Progenitor cell of endocrine pancreas (in vitro differentiated cells): ENCODE measurements around the gene CA12. TPM values are rescaled to one million over a fixed set of nuclear protein-coding genes. Genes with fewer than 3 reads are reported as not detected.

Source experiments
- DNase-seq: peaks from one replicate; pipeline ENCODE4 v3.0.0; 2021; ENCODE audit warnings: low spot score; ENCODE audit not compliant: unreplicated experiment
- H3K27ac Mint-ChIP-seq: 2 replicates; pipeline ENCODE4 v1.8.0; 2021; ENCODE audit warnings: mild to moderate bottlenecking, moderate library complexity, mixed read lengths
- H3K27me3 Mint-ChIP-seq: 2 replicates; pipeline ENCODE4 v1.8.0; 2021; ENCODE audit warnings: mixed read lengths
- H3K36me3 Mint-ChIP-seq: 2 replicates; pipeline ENCODE4 v1.8.0; 2022; ENCODE audit warnings: mixed read lengths; ENCODE audit not compliant: insufficient read depth
- H3K4me1 Mint-ChIP-seq: 2 replicates; pipeline ENCODE4 v1.8.0; 2021; ENCODE audit warnings: low read depth, mixed read lengths
- H3K4me3 Mint-ChIP-seq: 2 replicates; pipeline ENCODE4 v1.8.0; 2021; ENCODE audit warnings: low read depth, mild to moderate bottlenecking, moderate library complexity, mixed read lengths
- H3K9me3 Mint-ChIP-seq: 2 replicates; pipeline ENCODE4 v1.8.0; 2021; ENCODE audit warnings: low read depth, mixed read lengths
- CTCF ChIP-seq: fragments of 200-600 bp; sonication (generic); IDR thresholded peaks from one replicate; pipeline ENCODE4 v1.5.0; 2021; ENCODE audit warnings: antibody characterized with exemption, mild to moderate bottlenecking; ENCODE audit not compliant: unreplicated experiment
- total RNA-seq: library from RNA; stranded (reverse); gene quantifications from 2 replicates; pipeline ENCODE4 v1.2.1, GENCODE V29; 2021

The CA12 gene
- total RNA-seq, 1 donor from 2014 or later = 0.38 TPM

GRCh38 chr15:63385911-63386531 is 4.4 kb upstream of the CA12 start:
- H3K36me3 Mint-ChIP-seq = no peaks in the 10 kb centered on the region
- no peak overlapping the region for H3K4me3 Mint-ChIP-seq
- peaks cover 11% of the 10 kb centered on the region for H3K4me1 Mint-ChIP-seq
- H3K27ac Mint-ChIP-seq = no peak overlapping the region
- no peak for DNase-seq
- H3K9me3 Mint-ChIP-seq = no peaks in the 10 kb centered on the region
- no peak for TF ChIP-seq CTCF
- H3K27me3 Mint-ChIP-seq = peaks cover 44% of the 10 kb centered on the region

DNA sequence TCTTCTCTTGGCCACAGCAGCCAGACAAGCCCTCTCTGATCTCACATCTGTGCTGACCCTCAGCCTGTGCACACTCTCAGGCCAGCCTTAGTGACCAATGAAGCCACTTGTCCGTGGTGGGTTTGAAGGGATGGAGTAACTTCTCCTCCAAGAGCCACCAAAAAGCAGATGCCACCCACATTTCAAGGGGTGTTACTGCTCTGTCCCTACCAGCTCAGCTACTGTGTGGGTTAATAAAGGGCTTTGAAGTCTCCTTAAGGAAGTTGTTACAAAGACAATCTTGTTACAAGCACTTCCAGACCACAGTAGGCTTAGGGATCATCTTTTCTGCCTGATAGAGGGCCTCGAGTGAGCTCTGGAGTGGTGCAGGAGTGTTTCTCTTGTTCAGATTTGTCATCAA is 3.3 kb upstream of the CA12 start:
- no peak for TF ChIP-seq CTCF
- no peaks in the 10 kb centered on the region for H3K9me3 Mint-ChIP-seq
- H3K27me3 Mint-ChIP-seq = peaks cover 50% of the 10 kb centered on the region
- H3K4me3 Mint-ChIP-seq = no peak overlapping the region
- H3K36me3 Mint-ChIP-seq = no peaks in the 10 kb centered on the region
- H3K27ac Mint-ChIP-seq = no peak overlapping the region
- peaks cover 13% of the 10 kb centered on the region for H3K4me1 Mint-ChIP-seq
- DNase-seq = no peak

GRCh38 chr15:63382966-63383710 is 1.5 kb upstream of the CA12 start:
- no peak for DNase-seq
- H3K36me3 Mint-ChIP-seq = no peaks in the 10 kb centered on the region
- H3K4me1 Mint-ChIP-seq = peaks cover 14% of the 10 kb centered on the region
- peaks cover 62% of the 10 kb centered on the region for H3K27me3 Mint-ChIP-seq
- H3K9me3 Mint-ChIP-seq = no peaks in the 10 kb centered on the region
- H3K27ac Mint-ChIP-seq = no peak overlapping the region
- H3K4me3 Mint-ChIP-seq = peak overlapping the region; percentile 27
- TF ChIP-seq CTCF = no peak

- DNase-seq = no peak
- Mint-ChIP-seq H3K27ac (no peak overlapping the region), H3K4me1 (peaks cover 14% of the 10 kb centered on the region), H3K27me3 (peaks cover 78% of the 10 kb centered on the region), H3K9me3 (no peaks in the 10 kb centered on the region), H3K36me3 (no peaks in the 10 kb centered on the region), H3K4me3 (peak overlapping the region; percentile 69)
- TF ChIP-seq CTCF = no peak
Observed at GRCh38 chr15:63380808-63381282, 801 bp downstream of the CA12 start.

GRCh38 chr15:63380151-63380807 is 1.4 kb downstream of the CA12 start:
- H3K27me3 Mint-ChIP-seq = peaks cover 81% of the 10 kb centered on the region

More at GRCh38 chr15:63380151-63380807, 1.4 kb downstream of the CA12 start:
- Mint-ChIP-seq H3K9me3 (no peaks in the 10 kb centered on the region), H3K27ac (no peak overlapping the region), H3K36me3 (no peaks in the 10 kb centered on the region), H3K4me1 (peaks cover 14% of the 10 kb centered on the region), H3K4me3 (no peak overlapping the region)
- no peak for DNase-seq
- TF ChIP-seq CTCF = no peak
